OCI-LY3 (cell line): ENCODE data around the gene PPP1R7.

Experiments
- EZH2phosphoT487 ChIP-seq: fragments of 200-600 bp; shearing (Covaris generic); IDR thresholded peaks from 2 replicates; pipeline ENCODE4 v1.6.1; 2018; ENCODE audit warnings: antibody characterized with exemption, mixed run types, low read depth
- TF ChIP-seq, protein P1 (sequence below): fragments of 200-600, 300-600 bp; sonication (generic); IDR thresholded peaks from 2 replicates; pipeline ENCODE4 v1.5.1; 2014; ENCODE audit warnings: antibody characterized with exemption, low read length, low read depth

DNA sequence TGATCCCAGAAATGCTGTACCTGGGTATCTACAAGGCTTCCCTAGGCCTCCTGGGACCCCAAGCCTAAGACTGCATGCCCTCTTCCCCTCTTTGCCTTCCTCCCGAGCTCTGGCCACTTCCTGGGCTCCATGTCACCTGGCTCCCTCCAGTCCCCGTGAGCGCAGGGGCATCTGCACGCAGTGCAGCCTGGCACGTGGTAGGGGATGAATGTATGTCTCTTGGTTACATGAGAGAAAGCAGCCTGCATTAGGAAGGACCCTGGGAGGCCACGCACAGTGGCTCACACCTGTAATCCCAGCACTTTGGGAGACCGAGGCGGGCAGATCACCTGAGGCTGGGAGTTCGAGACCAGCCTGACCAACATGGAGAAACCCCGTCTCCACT lies 16.8 kb upstream of the PPP1R7 start:
- TF ChIP-seq, protein P1, sequence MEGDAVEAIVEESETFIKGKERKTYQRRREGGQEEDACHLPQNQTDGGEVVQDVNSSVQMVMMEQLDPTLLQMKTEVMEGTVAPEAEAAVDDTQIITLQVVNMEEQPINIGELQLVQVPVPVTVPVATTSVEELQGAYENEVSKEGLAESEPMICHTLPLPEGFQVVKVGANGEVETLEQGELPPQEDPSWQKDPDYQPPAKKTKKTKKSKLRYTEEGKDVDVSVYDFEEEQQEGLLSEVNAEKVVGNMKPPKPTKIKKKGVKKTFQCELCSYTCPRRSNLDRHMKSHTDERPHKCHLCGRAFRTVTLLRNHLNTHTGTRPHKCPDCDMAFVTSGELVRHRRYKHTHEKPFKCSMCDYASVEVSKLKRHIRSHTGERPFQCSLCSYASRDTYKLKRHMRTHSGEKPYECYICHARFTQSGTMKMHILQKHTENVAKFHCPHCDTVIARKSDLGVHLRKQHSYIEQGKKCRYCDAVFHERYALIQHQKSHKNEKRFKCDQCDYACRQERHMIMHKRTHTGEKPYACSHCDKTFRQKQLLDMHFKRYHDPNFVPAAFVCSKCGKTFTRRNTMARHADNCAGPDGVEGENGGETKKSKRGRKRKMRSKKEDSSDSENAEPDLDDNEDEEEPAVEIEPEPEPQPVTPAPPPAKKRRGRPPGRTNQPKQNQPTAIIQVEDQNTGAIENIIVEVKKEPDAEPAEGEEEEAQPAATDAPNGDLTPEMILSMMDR: no peak
- no peak for TF ChIP-seq EZH2phosphoT487
